Measurements from ENCODE around the gene ATG7. TPM values are rescaled to one million over a fixed set of nuclear protein-coding genes. Genes with fewer than 3 reads are reported as not detected.
"Not testable (repeated sequence)": the region's sequence is repeated elsewhere in the genome, so short reads cannot be mapped to it uniquely, and the experiment has no call there.

Gene ATG7
- total RNA-seq, 2 donors from 2014 or later: 33.9 to 38.4 TPM

- Histone ChIP-seq H3K27me3 (ENCODE audit: control insufficient read depth, insufficient read depth, low read length, poor library complexity, severe bottlenecking) (no peaks in the 10 kb centered on the region), H3K36me3 (ENCODE audit: control insufficient read depth, insufficient read depth, low read length) (no peaks in the 10 kb centered on the region), H3K9me3 (ENCODE audit: control insufficient read depth, low read length) (no peaks in the 10 kb centered on the region), H3K9ac (ENCODE audit: extremely low read depth, low read length, poor library complexity, severe bottlenecking) (peak overlapping the region; percentile 11), H3K4me1 (ENCODE audit: control insufficient read depth, insufficient read depth, low read length) (no peaks in the 10 kb centered on the region), H3K4me3 (ENCODE audit: low read length) (no peak overlapping the region), H3K27ac (ENCODE audit: low read depth, low read length) (peak overlapping the region; percentile 63)
- no peaks in the 10 kb centered on the region for H3K36me3 Mint-ChIP-seq (ENCODE audit: low read depth)
- 93 to 100% methylated on average over 6 to 7 of the region's 7 CpGs for WGBS, 2 experiments (ENCODE audit: insufficient coverage in 1 of 2, insufficient read length in 1 of 2)
- no peaks in the 10 kb centered on the region for H3K27me3 Mint-ChIP-seq (ENCODE audit: insufficient read depth)
- H3K9me3 Mint-ChIP-seq: no peaks in the 10 kb centered on the region
- H3K27ac Mint-ChIP-seq: no peak overlapping the region
- no peak overlapping the region for H3K4me3 Mint-ChIP-seq
- no peak for TF ChIP-seq CTCF (conservative IDR thresholded peaks at IDR 0.05)
- no peak for DNase-seq
- peaks cover 4% of the 10 kb centered on the region for H3K4me1 Mint-ChIP-seq
Observed at GRCh38 chr3:11523572-11524101, 251.4 kb downstream of the ATG7 start.

- not testable (repeated sequence) for H3K27ac ChIP-seq (ENCODE audit: low read depth, low read length); H3K4me3 ChIP-seq (ENCODE audit: low read length); H3K4me3 Mint-ChIP-seq; H3K4me1 Mint-ChIP-seq; H3K27ac Mint-ChIP-seq; H3K36me3 Mint-ChIP-seq (ENCODE audit: low read depth); H3K27me3 ChIP-seq (ENCODE audit: control insufficient read depth, insufficient read depth, low read length, poor library complexity, severe bottlenecking); H3K4me1 ChIP-seq (ENCODE audit: control insufficient read depth, insufficient read depth, low read length); H3K9me3 ChIP-seq (ENCODE audit: control insufficient read depth, low read length); DNase-seq; H3K36me3 ChIP-seq (ENCODE audit: control insufficient read depth, insufficient read depth, low read length); H3K9me3 Mint-ChIP-seq; H3K9ac ChIP-seq (ENCODE audit: extremely low read depth, low read length, poor library complexity, severe bottlenecking); H3K27me3 Mint-ChIP-seq (ENCODE audit: insufficient read depth)
- WGBS, 2 experiments (ENCODE audit: insufficient coverage in 1 of 2, insufficient read length in 1 of 2): 93 to 100% methylated on average over 3 to 5 of the region's 5 CpGs
Observed at GRCh38 chr3:11526121-11526520, 253.9 kb downstream of the ATG7 start.

DNA sequence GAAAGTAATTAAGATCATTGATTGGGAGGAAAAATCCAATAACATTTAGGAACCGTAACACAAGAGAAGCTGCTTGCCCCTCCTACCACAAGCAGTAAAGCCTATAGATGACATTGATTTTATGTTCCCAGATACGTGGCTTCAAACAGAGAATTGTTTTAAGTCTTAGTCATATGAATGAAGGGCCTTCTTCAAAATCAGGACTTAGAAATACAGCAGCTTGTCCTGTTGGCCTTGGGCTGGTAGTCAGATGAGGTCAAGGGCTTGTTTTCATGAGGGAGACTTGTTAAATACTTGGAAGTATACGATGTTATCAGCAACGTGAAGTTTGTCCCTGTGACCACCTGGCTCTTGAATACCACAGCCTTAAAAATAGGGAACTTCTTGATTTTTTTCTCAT lies 257.1 kb downstream of the ATG7 start:
- 97 to 98% methylated on average over 4 of the region's 4 CpGs for WGBS, 2 experiments (ENCODE audit: insufficient coverage in 1 of 2, insufficient read length in 1 of 2)
- no peaks in the 10 kb centered on the region for H3K36me3 ChIP-seq (ENCODE audit: control insufficient read depth, insufficient read depth, low read length)
- no peaks in the 10 kb centered on the region for H3K4me1 Mint-ChIP-seq
- H3K9ac ChIP-seq (ENCODE audit: extremely low read depth, low read length, poor library complexity, severe bottlenecking): no peak overlapping the region
- no peaks in the 10 kb centered on the region for H3K9me3 Mint-ChIP-seq
- H3K27me3 ChIP-seq (ENCODE audit: control insufficient read depth, insufficient read depth, low read length, poor library complexity, severe bottlenecking): no peaks in the 10 kb centered on the region
- no peak overlapping the region for H3K4me3 Mint-ChIP-seq
- TF ChIP-seq CTCF (conservative IDR thresholded peaks at IDR 0.05): no peak
- no peak for DNase-seq
- no peaks in the 10 kb centered on the region for H3K36me3 Mint-ChIP-seq (ENCODE audit: low read depth)
- H3K9me3 ChIP-seq (ENCODE audit: control insufficient read depth, low read length): no peaks in the 10 kb centered on the region
- no peak overlapping the region for H3K27ac ChIP-seq (ENCODE audit: low read depth, low read length)
- no peak overlapping the region for H3K27ac Mint-ChIP-seq
- H3K4me3 ChIP-seq (ENCODE audit: low read length): no peak overlapping the region
- no peaks in the 10 kb centered on the region for H3K27me3 Mint-ChIP-seq (ENCODE audit: insufficient read depth)
- no peaks in the 10 kb centered on the region for H3K4me1 ChIP-seq (ENCODE audit: control insufficient read depth, insufficient read depth, low read length)

DNA sequence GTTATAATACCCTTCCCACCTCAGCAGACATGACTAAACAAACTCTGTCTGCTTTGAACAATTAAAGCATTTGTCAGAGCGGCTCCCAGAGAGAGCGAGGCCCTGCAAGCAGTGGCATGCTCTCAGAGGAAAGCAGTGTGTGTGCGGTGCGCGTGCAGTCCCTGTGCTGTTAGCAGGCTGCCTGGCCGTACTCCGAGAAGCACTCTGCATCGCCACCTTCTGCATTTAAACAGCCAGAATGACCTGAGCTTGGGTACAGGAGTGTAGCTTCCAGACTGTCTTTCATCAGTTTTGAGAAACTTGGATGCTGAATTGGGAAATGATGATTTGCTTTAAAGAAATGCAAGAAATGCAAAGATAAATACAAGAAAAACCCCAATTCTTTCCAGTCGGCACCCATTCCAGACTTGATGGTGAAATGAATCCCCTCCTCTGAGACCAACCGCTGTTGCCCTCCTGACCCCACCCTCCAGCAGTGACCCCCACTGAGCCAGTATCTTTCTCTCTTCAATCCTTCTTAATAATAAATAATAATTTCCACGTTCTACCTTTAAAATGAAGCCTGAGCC lies 258.0 kb downstream of the ATG7 start:
- Histone ChIP-seq H3K36me3 (ENCODE audit: control insufficient read depth, insufficient read depth, low read length) (no peaks in the 10 kb centered on the region), H3K4me3 (ENCODE audit: low read length) (no peak overlapping the region), H3K27me3 (ENCODE audit: control insufficient read depth, insufficient read depth, low read length, poor library complexity, severe bottlenecking) (no peaks in the 10 kb centered on the region), H3K9ac (ENCODE audit: extremely low read depth, low read length, poor library complexity, severe bottlenecking) (no peak overlapping the region), H3K27ac (ENCODE audit: low read depth, low read length) (peak overlapping the region; percentile 12), H3K4me1 (ENCODE audit: control insufficient read depth, insufficient read depth, low read length) (no peaks in the 10 kb centered on the region), H3K9me3 (ENCODE audit: control insufficient read depth, low read length) (no peaks in the 10 kb centered on the region)
- Mint-ChIP-seq H3K27me3 (ENCODE audit: insufficient read depth) (no peaks in the 10 kb centered on the region), H3K36me3 (ENCODE audit: low read depth) (no peaks in the 10 kb centered on the region), H3K27ac (no peak overlapping the region), H3K9me3 (no peaks in the 10 kb centered on the region), H3K4me3 (no peak overlapping the region), H3K4me1 (peaks cover 1% of the 10 kb centered on the region)
- TF ChIP-seq CTCF (conservative IDR thresholded peaks at IDR 0.05): no peak
- 75 to 93% methylated on average over 9 to 11 of the region's 11 CpGs for WGBS, 2 experiments (ENCODE audit: insufficient coverage in 1 of 2, insufficient read length in 1 of 2)
- no peak for DNase-seq
